Endothelial cell (in vitro differentiated cells): ENCODE results near the gene MEOX1. TPM values are rescaled to one million over a fixed set of nuclear protein-coding genes. Genes with fewer than 3 reads are reported as not detected.

ENCODE experiments used
- DNase-seq: peaks from one replicate; pipeline ENCODE4 v3.0.0; 2021; ENCODE audit warnings: low spot score
- H3K27ac Mint-ChIP-seq: one replicate; pipeline ENCODE4 v1.8.0; 2021; ENCODE audit warnings: mixed read lengths, inconsistent platforms; ENCODE audit not compliant: unreplicated experiment
- H3K27me3 Mint-ChIP-seq: one replicate; pipeline ENCODE4 v1.8.0; 2021; ENCODE audit warnings: mild to moderate bottlenecking, moderate library complexity, mixed read lengths, inconsistent platforms; ENCODE audit not compliant: unreplicated experiment
- H3K36me3 Mint-ChIP-seq: one replicate; pipeline ENCODE4 v1.8.0; 2021; ENCODE audit warnings: mild to moderate bottlenecking, low read depth, mixed read lengths, inconsistent platforms; ENCODE audit not compliant: unreplicated experiment
- H3K4me1 Mint-ChIP-seq: one replicate; pipeline ENCODE4 v1.8.0; 2021; ENCODE audit warnings: mild to moderate bottlenecking, mixed read lengths, inconsistent platforms; ENCODE audit not compliant: unreplicated experiment
- H3K4me3 Mint-ChIP-seq: one replicate; pipeline ENCODE4 v1.8.0; 2021; ENCODE audit warnings: mild to moderate bottlenecking, mixed read lengths, inconsistent platforms; ENCODE audit not compliant: unreplicated experiment
- H3K9me3 Mint-ChIP-seq: one replicate; pipeline ENCODE4 v1.8.0; 2021; ENCODE audit warnings: mixed read lengths, inconsistent platforms; ENCODE audit not compliant: unreplicated experiment
- total RNA-seq: library from RNA; stranded (reverse); fragmentation: NEBNext Ultra II Directional; extraction: Animal tissue kit (Norgen Biotek cat#: 25700); gene quantifications from one replicate; pipeline ENCODE4 v1.2.1, GENCODE V29; 2021; ENCODE audit not compliant: unreplicated experiment
- TF ChIP-seq, protein P1 (sequence below): fragments of 200-600 bp; sonication (generic); IDR thresholded peaks from one replicate; pipeline ENCODE4 v1.5.0; 2021; ENCODE audit warnings: antibody characterized with exemption; ENCODE audit not compliant: unreplicated experiment

Gene MEOX1
- total RNA-seq, 1 donor from 2014 or later, result 0.10 TPM

DNA sequence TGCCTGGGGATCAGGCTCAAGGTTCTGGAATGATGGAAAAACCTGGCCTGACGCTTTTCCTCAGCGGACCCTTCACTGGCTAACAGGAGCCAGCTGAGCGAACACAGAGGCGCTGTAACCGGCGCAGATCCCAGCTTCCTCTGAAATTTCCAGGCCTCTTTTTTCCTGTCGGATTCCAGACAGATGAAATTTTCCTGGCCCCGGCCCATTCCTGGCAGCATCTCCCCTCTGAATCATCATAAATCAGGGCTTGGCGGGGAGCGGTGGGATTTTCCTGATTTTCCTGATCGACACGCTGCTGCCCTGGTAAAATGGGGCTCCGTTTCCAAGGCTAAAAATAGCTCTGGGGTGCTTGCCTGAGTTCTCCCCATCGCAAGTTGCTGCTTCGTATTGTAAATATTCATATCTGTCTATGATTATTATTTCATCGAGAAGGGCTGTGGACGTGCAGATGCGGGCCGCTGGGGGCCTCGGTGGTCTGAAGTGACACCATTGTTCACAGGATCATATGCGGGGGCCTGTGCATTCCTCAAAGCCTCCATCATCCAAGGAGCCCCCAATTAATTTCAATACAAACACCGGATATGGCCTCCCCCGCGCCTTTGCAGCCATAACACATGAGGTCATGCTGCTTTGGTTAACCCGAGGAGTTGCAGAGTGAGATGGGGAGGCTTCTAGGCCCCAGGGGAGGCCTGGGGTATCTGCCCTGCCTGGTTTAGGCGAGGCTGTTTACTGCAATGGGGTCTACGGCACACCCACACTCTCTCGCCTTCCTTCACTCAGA is 69.8 kb downstream of the MEOX1 start:
- TF ChIP-seq, protein P1, sequence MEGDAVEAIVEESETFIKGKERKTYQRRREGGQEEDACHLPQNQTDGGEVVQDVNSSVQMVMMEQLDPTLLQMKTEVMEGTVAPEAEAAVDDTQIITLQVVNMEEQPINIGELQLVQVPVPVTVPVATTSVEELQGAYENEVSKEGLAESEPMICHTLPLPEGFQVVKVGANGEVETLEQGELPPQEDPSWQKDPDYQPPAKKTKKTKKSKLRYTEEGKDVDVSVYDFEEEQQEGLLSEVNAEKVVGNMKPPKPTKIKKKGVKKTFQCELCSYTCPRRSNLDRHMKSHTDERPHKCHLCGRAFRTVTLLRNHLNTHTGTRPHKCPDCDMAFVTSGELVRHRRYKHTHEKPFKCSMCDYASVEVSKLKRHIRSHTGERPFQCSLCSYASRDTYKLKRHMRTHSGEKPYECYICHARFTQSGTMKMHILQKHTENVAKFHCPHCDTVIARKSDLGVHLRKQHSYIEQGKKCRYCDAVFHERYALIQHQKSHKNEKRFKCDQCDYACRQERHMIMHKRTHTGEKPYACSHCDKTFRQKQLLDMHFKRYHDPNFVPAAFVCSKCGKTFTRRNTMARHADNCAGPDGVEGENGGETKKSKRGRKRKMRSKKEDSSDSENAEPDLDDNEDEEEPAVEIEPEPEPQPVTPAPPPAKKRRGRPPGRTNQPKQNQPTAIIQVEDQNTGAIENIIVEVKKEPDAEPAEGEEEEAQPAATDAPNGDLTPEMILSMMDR, result no peak
- no peak overlapping the region for H3K4me3 Mint-ChIP-seq
- DNase-seq, result no peak
- H3K27me3 Mint-ChIP-seq, result peaks cover 3% of the 10 kb centered on the region
- H3K27ac Mint-ChIP-seq, result no peak overlapping the region
- no peaks in the 10 kb centered on the region for H3K9me3 Mint-ChIP-seq
- H3K4me1 Mint-ChIP-seq, result peaks cover 4% of the 10 kb centered on the region
- H3K36me3 Mint-ChIP-seq, result no peaks in the 10 kb centered on the region

DNA sequence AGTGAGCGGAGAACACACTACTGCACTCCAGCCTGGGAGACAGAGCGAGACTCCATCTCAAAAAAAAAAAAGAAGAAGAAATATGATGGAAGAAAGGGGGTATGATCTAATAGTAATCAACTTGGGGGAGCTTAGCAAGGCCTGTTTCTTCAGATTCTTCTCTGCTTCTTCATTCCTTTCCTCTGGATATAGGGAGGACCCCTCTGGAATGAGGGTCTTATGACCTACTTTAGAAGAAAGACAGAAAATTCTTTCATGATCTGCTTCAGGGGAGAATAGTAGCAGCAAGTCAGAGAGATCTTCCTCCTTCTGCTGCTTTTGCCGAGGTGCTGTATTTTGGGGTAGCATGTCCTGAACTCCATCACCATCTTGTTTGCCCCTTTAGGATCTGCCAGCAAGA is 70.7 kb downstream of the MEOX1 start:
- no peak overlapping the region for H3K4me3 Mint-ChIP-seq
- H3K9me3 Mint-ChIP-seq, result no peaks in the 10 kb centered on the region
- TF ChIP-seq, protein P1, result no peak
- no peak overlapping the region for H3K27ac Mint-ChIP-seq
- peaks cover 3% of the 10 kb centered on the region for H3K27me3 Mint-ChIP-seq
- no peak for DNase-seq
- H3K4me1 Mint-ChIP-seq, result peaks cover 4% of the 10 kb centered on the region
- no peaks in the 10 kb centered on the region for H3K36me3 Mint-ChIP-seq

Other genes with a start within 250 kb of the MEOX1 start
- 54.1 TPM for gene DHX8, start 177.9 kb downstream of the MEOX1 start, total RNA-seq
- 37.1 TPM for gene ETV4, start 115.6 kb downstream of the MEOX1 start, total RNA-seq
- 29.6 TPM for gene SOST, start 96.9 kb upstream of the MEOX1 start, total RNA-seq
- gene DUSP3, start 117.1 kb upstream of the MEOX1 start, total RNA-seq, result 41.4 TPM
- 0.10 TPM for gene CFAP97D1, start 118.5 kb upstream of the MEOX1 start, total RNA-seq
- gene MPP3, start 171.2 kb upstream of the MEOX1 start, total RNA-seq, result 5.2 TPM
- 5.4 TPM for gene CD300LG, start 185.3 kb upstream of the MEOX1 start, total RNA-seq
- gene MPP2, start 245.6 kb upstream of the MEOX1 start, total RNA-seq, result 8.4 TPM